Gastroesophageal sphincter (tissue), 3 donors: ENCODE data around the gene COPZ2.

Experiments
- POLR2A ChIP-seq, 2 donors: fragments of 450-650 bp; IDR thresholded peaks; one replicate each; pipeline ENCODE4 v1.6.1; 2017; ENCODE audit warnings: antibody characterized with exemption in 2 of 2, mild to moderate bottlenecking in 2 of 2, moderate library complexity in 1 of 2
- POLR2AphosphoS5 ChIP-seq: sonication (generic); formaldehyde crosslinking; IDR thresholded peaks from one replicate; pipeline ENCODE4 v1.6.1; 2017; ENCODE audit warnings: antibody characterized with exemption
- TF ChIP-seq, protein P1 (sequence below), 4 experiments: fragments of 200-600 bp in 2 of 4; fragments of 450-650 bp in 2 of 4; sonication (generic) in 1 of 4; IDR thresholded peaks; one replicate each; pipeline ENCODE4 v1.5.1; 2017 to 2019; ENCODE audit warnings: antibody characterized with exemption in 4 of 4, mild to moderate bottlenecking in 2 of 4, moderate library complexity in 2 of 4

DNA sequence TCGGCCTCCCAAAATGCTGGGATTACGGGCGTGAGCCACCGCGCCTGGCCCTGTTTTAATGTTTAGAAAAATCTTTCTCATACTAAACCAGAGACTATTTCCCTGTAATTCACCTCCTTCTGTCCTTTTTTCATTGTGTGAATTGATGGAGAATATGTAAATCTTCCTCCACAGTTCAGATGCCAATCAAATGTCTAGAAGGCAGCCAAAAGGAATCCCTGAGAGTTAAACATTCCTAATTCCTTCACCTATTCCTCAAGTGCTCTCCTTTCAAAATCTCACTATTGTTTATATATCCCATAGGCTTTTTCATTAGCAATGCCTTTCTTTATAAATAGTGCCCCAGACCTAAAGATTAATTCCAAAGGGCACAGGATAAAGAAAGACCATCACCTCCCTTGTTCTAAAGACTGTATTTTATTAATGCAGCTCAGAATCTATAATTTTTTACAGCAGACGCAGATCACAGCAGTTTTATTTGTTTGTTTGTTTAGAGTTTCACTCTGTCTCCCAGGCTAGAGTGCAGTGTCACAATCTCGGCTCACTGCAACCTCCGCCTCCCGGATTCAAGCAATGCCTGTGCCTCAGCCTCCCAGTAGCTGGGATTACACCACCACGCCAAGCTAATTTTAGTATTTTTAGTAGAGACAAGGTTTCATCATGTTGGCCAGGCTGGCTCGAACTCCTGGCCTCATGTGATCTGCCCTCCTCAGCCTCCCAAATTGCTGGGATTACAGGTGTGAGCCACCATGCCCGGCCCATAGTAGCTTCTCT, 30.5 kb downstream of the COPZ2 start:
- TF ChIP-seq, protein P1, sequence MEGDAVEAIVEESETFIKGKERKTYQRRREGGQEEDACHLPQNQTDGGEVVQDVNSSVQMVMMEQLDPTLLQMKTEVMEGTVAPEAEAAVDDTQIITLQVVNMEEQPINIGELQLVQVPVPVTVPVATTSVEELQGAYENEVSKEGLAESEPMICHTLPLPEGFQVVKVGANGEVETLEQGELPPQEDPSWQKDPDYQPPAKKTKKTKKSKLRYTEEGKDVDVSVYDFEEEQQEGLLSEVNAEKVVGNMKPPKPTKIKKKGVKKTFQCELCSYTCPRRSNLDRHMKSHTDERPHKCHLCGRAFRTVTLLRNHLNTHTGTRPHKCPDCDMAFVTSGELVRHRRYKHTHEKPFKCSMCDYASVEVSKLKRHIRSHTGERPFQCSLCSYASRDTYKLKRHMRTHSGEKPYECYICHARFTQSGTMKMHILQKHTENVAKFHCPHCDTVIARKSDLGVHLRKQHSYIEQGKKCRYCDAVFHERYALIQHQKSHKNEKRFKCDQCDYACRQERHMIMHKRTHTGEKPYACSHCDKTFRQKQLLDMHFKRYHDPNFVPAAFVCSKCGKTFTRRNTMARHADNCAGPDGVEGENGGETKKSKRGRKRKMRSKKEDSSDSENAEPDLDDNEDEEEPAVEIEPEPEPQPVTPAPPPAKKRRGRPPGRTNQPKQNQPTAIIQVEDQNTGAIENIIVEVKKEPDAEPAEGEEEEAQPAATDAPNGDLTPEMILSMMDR (IDR thresholded peaks at IDR 0.05), result no peak
- TF ChIP-seq POLR2AphosphoS5 (no peak), POLR2A (IDR thresholded peaks at IDR 0.05) (no peak)
